ENCODE results near the gene SCART1. TPM values are rescaled to one million over a fixed set of nuclear protein-coding genes. Genes with fewer than 3 reads are reported as not detected.

Gene SCART1
- total RNA-seq, 4 donors from 2014 or later: 1.8 to 5.5 (median 2.0) TPM

GRCh38 chr10:133418289-133418993 is 35.3 kb upstream of the SCART1 start:
- no peak for TF ChIP-seq CTCF (IDR thresholded peaks at IDR 0.05; ENCODE audit: low read depth)

GRCh38 chr10:133419211-133419950 is 34.4 kb upstream of the SCART1 start:
- TF ChIP-seq CTCF (IDR thresholded peaks at IDR 0.05; ENCODE audit: low read depth): no peak

- no peak for TF ChIP-seq CTCF (IDR thresholded peaks at IDR 0.05; ENCODE audit: low read depth)
These were observed 33.7 kb upstream of the SCART1 start for GRCh38 chr10:133420028-133420427.

- TF ChIP-seq CTCF (IDR thresholded peaks at IDR 0.05; ENCODE audit: low read depth): no peak
These were observed 33.2 kb upstream of the SCART1 start for GRCh38 chr10:133420579-133420978.

- TF ChIP-seq CTCF (IDR thresholded peaks at IDR 0.05; ENCODE audit: low read depth): no peak
These were observed 32.2 kb upstream of the SCART1 start for GRCh38 chr10:133421336-133422222.

- TF ChIP-seq CTCF (IDR thresholded peaks at IDR 0.05; ENCODE audit: low read depth): no peak
These were observed 31.4 kb upstream of the SCART1 start for GRCh38 chr10:133422223-133422806.
